K562 (cell line): ENCODE data around the gene DLG4. TPM values are rescaled to one million over a fixed set of nuclear protein-coding genes. Genes with fewer than 3 reads are reported as not detected.

ENCODE experiments used
- CGGBP1 ChIP-seq: fragments of 250-450 bp; sonication (Bioruptor Pico); IDR thresholded peaks from 2 replicates; pipeline ENCODE4 v1.9.0; 2021; ENCODE audit warnings: mild to moderate bottlenecking
- CTBP1 ChIP-seq: fragments of 450-650 bp; IDR thresholded peaks from 2 replicates; pipeline ENCODE4 v1.6.1; 2016; ENCODE audit warnings: borderline replicate concordance
- CTCF ChIP-seq, 3 experiments: IDR thresholded peaks in 2 of 3; conservative IDR thresholded peaks in 1 of 3; 2 replicates each; pipeline ENCODE4 v1.5.1; 2011 to 2012; ENCODE audit warnings: low read length in 3 of 3, mild to moderate bottlenecking in 3 of 3, control low read depth in 2 of 3, improper control_type of control experiment in 1 of 3, inconsistent platforms in 1 of 3, low read depth in 1 of 3, mixed read lengths in 1 of 3, moderate library complexity in 1 of 3; ENCODE audit not compliant: insufficient read depth in 2 of 3
- EWSR1 ChIP-seq: fragments of 450-650 bp; IDR thresholded peaks from 2 replicates; pipeline ENCODE4 v1.6.1; 2018; ENCODE audit warnings: borderline replicate concordance, mild to moderate bottlenecking, low read depth, moderate library complexity; ENCODE audit not compliant: partially characterized antibody
- FIP1L1 ChIP-seq: fragments of 200-400 bp; formaldehyde crosslinking; IDR thresholded peaks from 2 replicates; pipeline ENCODE4 v1.6.1; 2018; ENCODE audit warnings: mild to moderate bottlenecking, low read depth, low read length; ENCODE audit not compliant: poor library complexity, severe bottlenecking
- HDAC3 ChIP-seq: fragments of 450-650 bp; IDR thresholded peaks from 2 replicates; pipeline ENCODE4 v1.6.1; 2018; ENCODE audit warnings: borderline replicate concordance, mild to moderate bottlenecking, moderate library complexity; ENCODE audit not compliant: partially characterized antibody
- HDAC6 ChIP-seq: IDR thresholded peaks from 2 replicates; pipeline ENCODE4 v1.6.1; 2012; ENCODE audit warnings: low read depth, mild to moderate bottlenecking, control low read depth, inconsistent platforms, low read length, moderate library complexity
- HMG20A ChIP-seq: fragments of 450-650 bp; formaldehyde crosslinking; conservative IDR thresholded peaks from 2 replicates; pipeline ENCODE4 v1.4.0; 2020; ENCODE audit warnings: mild to moderate bottlenecking, mixed read lengths
- ID3 ChIP-seq, 2 experiments: fragments of 250-450 bp in 1 of 2; fragments of 450-650 bp in 1 of 2; sonication (Bioruptor Pico) in 1 of 2; IDR thresholded peaks; 2 replicates each; pipeline versions ENCODE4 v1.6.1 to v1.8.0; 2016 to 2021; ENCODE audit warnings: mild to moderate bottlenecking in 2 of 2, moderate library complexity in 2 of 2, missing compliant biosample characterization in 1 of 2, missing genetic modification characterization in 1 of 2
- KLF13 ChIP-seq: fragments of 450-650 bp; IDR thresholded peaks from 2 replicates; pipeline ENCODE4 v1.6.1; 2016; ENCODE audit warnings: missing genetic modification characterization, low read depth, mild to moderate bottlenecking, missing compliant biosample characterization, moderate library complexity, borderline replicate concordance
- MCM5 ChIP-seq: fragments of 450-650 bp; IDR thresholded peaks from 2 replicates; pipeline ENCODE4 v1.6.1; 2016; ENCODE audit warnings: low read depth
- MECOM ChIP-seq: fragments of 250-450 bp; sonication (Bioruptor Pico); IDR thresholded peaks from 2 replicates; pipeline ENCODE4 v1.8.0; 2022; ENCODE audit warnings: inconsistent platforms
- MTA2 ChIP-seq: fragments of 450-650 bp; IDR thresholded peaks from 2 replicates; pipeline ENCODE4 v1.6.1; 2016; ENCODE audit warnings: low read depth
- MTF1 ChIP-seq: fragments of 250-450 bp; sonication (Bioruptor Pico); IDR thresholded peaks from 2 replicates; pipeline ENCODE4 v1.9.0; 2021; ENCODE audit warnings: moderate library complexity, mild to moderate bottlenecking, inconsistent platforms, borderline replicate concordance
- NFIX ChIP-seq: fragments of 250-450 bp; sonication (Bioruptor Pico); IDR thresholded peaks from 2 replicates; pipeline ENCODE4 v1.4.0; 2020; ENCODE audit warnings: low read depth, mild to moderate bottlenecking, moderate library complexity
- NR2C2 ChIP-seq, 2 experiments: fragments of 200-800 bp in 1 of 2; sonication (Bioruptor generic) in 1 of 2; sonication (generic) in 1 of 2; formaldehyde crosslinking in 1 of 2; IDR thresholded peaks; 2 replicates each; pipeline versions ENCODE4 v1.6.1 to v1.8.0; 2016 to 2022; ENCODE audit warnings: mild to moderate bottlenecking in 1 of 2, missing compliant biosample characterization in 1 of 2, missing genetic modification characterization in 1 of 2, missing genetic modification reagents in 1 of 2
- POLR2G ChIP-seq: fragments of 200-400 bp; formaldehyde crosslinking; IDR thresholded peaks from 2 replicates; pipeline ENCODE4 v1.6.1; 2017; ENCODE audit warnings: low read depth, mild to moderate bottlenecking, antibody characterized with exemption, low read length, moderate library complexity
- SRF ChIP-seq, 2 experiments: fragments of 250-450, 450-650 bp in 1 of 2; sonication (Bioruptor Pico) in 1 of 2; sonication (generic) in 1 of 2; formaldehyde crosslinking; IDR thresholded peaks; 2 replicates each; pipeline versions ENCODE4 v1.5.0 to v1.5.1; 2020 to 2022; ENCODE audit warnings: mild to moderate bottlenecking in 1 of 2, missing genetic modification reagents in 1 of 2
- STAT5B ChIP-seq: fragments of 250-450 bp; sonication (Bioruptor Pico); IDR thresholded peaks from 2 replicates; pipeline ENCODE4 v1.8.0; 2021; ENCODE audit warnings: mild to moderate bottlenecking, inconsistent platforms
- YBX1 ChIP-seq: fragments of 450-650 bp; IDR thresholded peaks from 2 replicates; pipeline ENCODE4 v1.7.1; 2016; ENCODE audit warnings: mild to moderate bottlenecking
- ZC3H8 ChIP-seq: fragments of 450-650 bp; IDR thresholded peaks from 2 replicates; pipeline ENCODE4 v1.6.1; 2017
- ZNF384 ChIP-seq: IDR thresholded peaks from 2 replicates; pipeline ENCODE4 v1.6.1; 2012; ENCODE audit warnings: low read depth, low read length, improper control_type of control experiment
- ZNF395 ChIP-seq: fragments of 200-800 bp; sonication (Bioruptor generic); IDR thresholded peaks from 2 replicates; pipeline ENCODE4 v1.6.1; 2017; ENCODE audit warnings: missing genetic modification characterization, missing compliant biosample characterization
- polyA plus RNA-seq, 8 experiments: library from polyadenylated mRNA; depleted of rRNA in 4 of 8; stranded (reverse) in 5 of 8; unstranded in 3 of 8; fragments of >200 nt; fragmentation: Nextera tagmentation in 2 of 8; fragmentation: Illumina TruSeq in 1 of 8; extraction: Ambion mirVana in 2 of 8; extraction: Trizol in 1 of 8; gene quantifications; 2 replicates each; pipeline versions ENCODE4 v1.2.1 to v1.2.3, GENCODE V29; 2011 to 2014; ENCODE audit warnings: inconsistent platforms in 1 of 8, missing spikeins in 1 of 8
- total RNA-seq, 7 experiments: library from RNA; depleted of rRNA in 6 of 7; stranded (reverse); fragments of >200 nt in 6 of 7; fragmentation: Illumina TruSeq in 2 of 7; extraction: Trizol in 2 of 7; gene quantifications; 2 replicates each; pipeline versions ENCODE4 v1.2.1 to v1.2.3, GENCODE V29; 2011 to 2021; ENCODE audit warnings: low replicate concordance in 1 of 7

The DLG4 gene
- total and polyA plus RNA-seq, 9 of the 15 experiments (the other 6 are each of a cell fraction or from before 2014, with no cell fraction given): 0.03 to 12.0 (median 4.1) TPM

- no peak for TF ChIP-seq NFIX
- TF ChIP-seq MECOM: no peak
- no peak for TF ChIP-seq ZNF384
- no peak for TF ChIP-seq ZC3H8
- TF ChIP-seq FIP1L1: peak; percentile 60
- TF ChIP-seq MCM5: no peak
- TF ChIP-seq MTA2: no peak
- TF ChIP-seq CTCF (IDR thresholded peaks at IDR 0.05 in 2 of 3, conservative IDR thresholded peaks at IDR 0.05 in 1 of 3; ENCODE audit: insufficient read depth in 2 of 3, low read depth in 1 of 3, low read length in 3 of 3): no peak
- peak; percentile 91 for TF ChIP-seq POLR2G
- TF ChIP-seq SRF (CRISPR knock-in tag; IDR thresholded peaks at IDR 0.05): 0 out of 4 replicates have a peak, but pooled peaks of 1 of the 2 experiments have one; percentile 49
- TF ChIP-seq NR2C2 (CRISPR knock-in tag; IDR thresholded peaks at IDR 0.05): peak; percentile 9; the same call in 1 of the 2 replicates
- TF ChIP-seq NR2C2 (tag; IDR thresholded peaks at IDR 0.05): peak; percentile 84
- no peak for TF ChIP-seq HMG20A (CRISPR knock-in tag)
- no peak for TF ChIP-seq CGGBP1
- TF ChIP-seq EWSR1: no peak
- TF ChIP-seq CTBP1: no peak
- no peak for TF ChIP-seq ID3 (CRISPR knock-in tag; IDR thresholded peaks at IDR 0.05)
- TF ChIP-seq ID3 (tag; IDR thresholded peaks at IDR 0.05): no peak
- TF ChIP-seq KLF13 (tag): no peak
- TF ChIP-seq STAT5B (CRISPR knock-in tag): no peak
- TF ChIP-seq HDAC3: no peak
- no peak for TF ChIP-seq HDAC6
- peak; percentile 50; the same call in 1 of the 2 replicates for TF ChIP-seq ZNF395 (CRISPR knock-in tag)
- TF ChIP-seq MTF1 (CRISPR knock-in tag): no peak
- no peak for TF ChIP-seq YBX1
Measured at GRCh38 chr17:7219812-7220592, at the start of gene DLG4, which contains the start of gene ACADVL (continued).
